Measurements from ENCODE around the gene MAPK6. TPM values are rescaled to one million over a fixed set of nuclear protein-coding genes. Genes with fewer than 3 reads are reported as not detected.

MAPK6 gene
- total RNA-seq, 2 experiments from 2014 or later, result 21.3 to 25.5 TPM

DNA sequence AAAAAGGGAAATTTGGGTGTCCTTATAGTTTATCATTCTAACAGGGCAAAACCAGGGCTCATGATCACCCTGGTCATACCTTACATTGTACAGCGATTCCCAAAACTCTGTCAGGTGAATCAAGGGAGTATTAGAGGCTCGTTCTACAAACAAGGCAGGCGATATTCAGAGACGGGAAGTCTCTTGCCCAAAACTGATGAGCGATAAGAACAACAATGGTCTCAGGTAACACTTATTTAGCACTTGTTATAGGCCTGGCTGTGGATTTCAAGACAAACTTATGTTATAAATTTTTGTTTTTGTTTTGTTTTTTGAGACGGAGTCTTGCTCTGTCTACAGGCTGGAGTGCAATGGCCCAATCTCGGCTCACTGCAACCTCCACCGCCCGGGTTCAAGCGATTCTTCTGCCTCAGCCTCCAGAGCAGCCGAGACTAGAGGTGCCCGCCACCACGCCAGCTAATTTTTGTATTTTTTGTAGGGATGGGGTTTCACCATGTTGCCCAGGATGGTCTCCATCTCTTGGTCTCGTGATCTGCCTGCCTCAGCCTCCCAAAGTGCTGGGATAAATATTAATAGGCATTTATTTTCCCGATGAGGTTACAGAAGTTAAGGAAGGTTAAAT is 80.7 kb downstream of the MAPK6 start:
- H3K4me1 Mint-ChIP-seq, result peaks cover 10% of the 10 kb centered on the region
- no peaks in the 10 kb centered on the region for H3K36me3 Mint-ChIP-seq
- H3K27me3 Mint-ChIP-seq, result peaks cover 10% of the 10 kb centered on the region
- POLR2A ChIA-PET, result no interaction called here
- no peak overlapping the region for H3K4me3 Mint-ChIP-seq
- ATAC-seq (ENCODE audit: low read depth), result no peak
- no peak for DNase-seq
- no peak overlapping the region for H3K27ac Mint-ChIP-seq
- H3K9me3 Mint-ChIP-seq, result no peaks in the 10 kb centered on the region

DNA sequence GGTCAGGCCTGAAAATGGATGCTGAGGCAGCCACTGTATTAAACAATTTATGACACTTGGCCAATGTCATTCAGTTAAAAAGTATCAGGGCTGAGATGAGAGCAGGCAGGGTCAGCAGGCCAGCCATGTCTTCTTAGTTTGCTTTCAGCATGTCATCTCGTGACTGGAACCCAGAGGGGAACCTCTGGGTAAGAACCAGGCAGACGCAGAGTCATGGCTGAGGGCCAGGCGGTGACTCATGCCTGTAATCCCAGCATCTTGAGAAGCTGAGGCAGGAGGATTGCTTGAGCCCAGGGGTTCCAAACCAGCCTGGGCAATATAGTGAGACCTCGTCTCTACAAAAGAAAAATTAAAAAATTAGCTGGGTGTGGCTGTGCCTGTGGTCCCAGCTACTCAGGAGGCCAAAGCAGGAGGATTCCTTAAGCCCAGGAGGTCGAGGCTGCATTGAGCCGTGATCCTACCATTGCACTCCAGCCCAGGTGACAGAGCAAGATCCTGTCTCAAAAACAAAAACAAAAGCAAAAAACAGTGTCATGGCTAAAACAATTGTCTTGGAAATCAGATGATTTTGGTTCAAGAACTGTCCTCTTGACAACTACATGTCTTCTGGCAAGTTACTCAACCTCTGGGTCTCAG is 81.9 kb downstream of the MAPK6 start:
- DNase-seq, result no peak
- Mint-ChIP-seq H3K4me3 (no peak overlapping the region), H3K4me1 (peaks cover 10% of the 10 kb centered on the region), H3K27me3 (peaks cover 10% of the 10 kb centered on the region), H3K36me3 (no peaks in the 10 kb centered on the region), H3K27ac (no peak overlapping the region), H3K9me3 (no peaks in the 10 kb centered on the region)
- ATAC-seq (ENCODE audit: low read depth), result no peak
- POLR2A ChIA-PET, result no interaction called here

DNA sequence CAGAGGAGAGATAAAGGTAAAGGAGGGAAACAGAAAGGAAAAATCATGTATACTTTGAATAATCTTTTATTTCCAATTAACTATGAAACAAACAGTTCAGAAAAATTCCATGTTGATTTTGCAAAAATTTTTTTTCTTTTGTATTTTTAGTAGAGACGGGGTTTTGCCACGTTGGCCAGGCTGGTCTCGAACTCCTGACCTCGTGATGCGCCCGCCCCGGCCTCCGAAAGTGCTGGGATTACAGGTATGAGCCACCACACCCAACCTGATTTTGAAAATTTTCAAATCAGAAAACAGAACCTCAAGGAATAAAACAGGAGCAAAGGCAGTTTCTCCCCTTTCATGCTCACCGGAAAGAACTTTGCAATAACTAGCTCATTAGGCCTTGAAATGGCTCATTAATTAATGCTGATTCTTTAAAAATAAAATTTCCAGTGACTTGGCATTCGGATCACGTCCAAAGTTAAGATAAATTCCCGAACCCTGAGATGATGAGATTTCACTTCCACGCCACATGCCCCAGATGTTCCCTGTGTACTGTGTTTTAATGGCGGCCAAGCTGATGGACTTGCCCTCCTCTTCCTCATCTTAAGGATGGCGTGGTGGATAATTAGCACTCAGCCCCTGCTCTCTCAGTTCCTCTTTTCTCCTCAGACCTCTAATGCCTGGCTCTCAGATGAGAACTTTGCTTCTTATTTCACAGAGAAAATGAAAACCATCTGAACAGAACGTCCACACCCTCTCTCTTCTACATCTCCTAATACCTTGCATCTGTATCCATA is 82.7 kb downstream of the MAPK6 start:
- ATAC-seq (ENCODE audit: low read depth), result no peak
- POLR2A ChIA-PET, result no interaction called here
- Mint-ChIP-seq H3K27ac (no peak overlapping the region), H3K9me3 (no peaks in the 10 kb centered on the region), H3K36me3 (no peaks in the 10 kb centered on the region), H3K4me3 (no peak overlapping the region), H3K27me3 (peaks cover 10% of the 10 kb centered on the region), H3K4me1 (peaks cover 10% of the 10 kb centered on the region)
- no peak for DNase-seq

DNA sequence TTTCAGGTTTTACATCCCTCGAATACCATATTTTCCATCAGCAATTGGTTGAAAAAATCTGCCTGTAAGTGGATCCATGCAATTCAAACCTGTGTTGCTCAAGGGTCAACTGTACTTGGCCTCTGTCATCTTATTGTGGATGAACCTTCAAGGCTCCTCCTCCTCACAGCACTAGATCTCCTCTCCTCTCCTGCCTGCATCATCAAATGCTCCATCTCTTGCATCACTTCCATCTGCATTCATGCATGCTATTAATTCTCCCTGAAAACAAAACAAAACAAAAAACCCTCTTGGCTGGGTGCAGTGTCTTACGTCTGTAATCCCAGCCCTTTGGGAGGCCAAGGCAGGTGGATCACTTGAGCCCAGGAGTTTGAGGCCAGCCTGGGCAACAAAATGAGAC is 83.4 kb downstream of the MAPK6 start:
- no peak for ATAC-seq (ENCODE audit: low read depth)
- POLR2A ChIA-PET, result no interaction called here
- no peak for DNase-seq
- no peak overlapping the region for H3K27ac Mint-ChIP-seq
- H3K36me3 Mint-ChIP-seq, result no peaks in the 10 kb centered on the region
- no peak overlapping the region for H3K4me3 Mint-ChIP-seq
- peaks cover 8% of the 10 kb centered on the region for H3K27me3 Mint-ChIP-seq
- no peaks in the 10 kb centered on the region for H3K9me3 Mint-ChIP-seq
- peaks cover 10% of the 10 kb centered on the region for H3K4me1 Mint-ChIP-seq

DNA sequence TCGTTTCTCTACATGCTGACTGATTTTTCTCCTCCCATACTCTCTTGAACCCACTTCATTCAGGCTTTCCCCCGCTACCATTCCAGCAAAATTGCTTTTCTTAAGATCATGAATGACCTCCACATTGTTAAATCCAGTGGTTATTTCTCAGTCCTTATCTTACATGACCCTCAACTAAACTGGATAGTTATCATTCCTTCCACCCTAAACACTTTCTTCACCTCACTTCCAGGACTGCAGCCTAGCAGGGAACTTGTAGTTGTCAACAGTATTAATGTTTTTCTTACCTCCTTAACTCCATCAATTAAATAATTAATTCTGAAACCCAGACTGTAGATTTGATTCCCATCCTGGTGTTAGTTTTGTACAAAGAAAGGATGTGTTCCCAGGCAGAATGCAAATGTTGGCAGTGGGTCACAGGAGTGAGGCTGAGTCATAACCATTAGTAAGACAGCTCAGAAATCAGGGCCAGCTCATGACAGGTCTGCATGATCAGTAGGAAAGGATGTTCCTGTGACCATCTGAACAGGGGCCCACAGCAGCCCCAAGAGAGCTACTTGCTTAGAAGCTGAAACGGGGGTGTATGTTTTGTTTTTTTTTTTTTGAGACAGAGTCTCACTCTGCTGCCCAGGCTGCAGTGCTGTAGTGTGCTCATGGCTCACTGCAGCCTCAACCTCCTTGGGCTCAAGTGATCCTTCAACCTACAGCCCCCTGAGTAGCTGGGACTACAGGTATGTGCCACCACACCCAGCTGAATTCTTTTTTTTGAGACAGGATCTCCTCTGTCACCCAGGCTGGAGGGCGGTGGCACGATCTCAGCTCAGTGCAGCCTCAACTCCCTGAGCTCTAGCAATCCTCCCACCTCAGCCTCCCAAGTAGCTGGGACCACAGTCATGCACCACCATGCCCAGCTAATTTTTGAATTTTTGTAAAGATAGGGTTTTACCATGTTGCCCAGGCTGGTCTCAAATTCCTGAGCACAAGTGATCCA is 84.5 kb downstream of the MAPK6 start:
- ATAC-seq (ENCODE audit: low read depth) (peak; percentile 45), DNase-seq (no peak)
- peaks cover 11% of the 10 kb centered on the region for H3K27me3 Mint-ChIP-seq
- POLR2A ChIA-PET, result no interaction called here
- peaks cover 10% of the 10 kb centered on the region for H3K4me1 Mint-ChIP-seq
- no peaks in the 10 kb centered on the region for H3K36me3 Mint-ChIP-seq
- no peaks in the 10 kb centered on the region for H3K9me3 Mint-ChIP-seq
- H3K27ac Mint-ChIP-seq, result no peak overlapping the region
- no peak overlapping the region for H3K4me3 Mint-ChIP-seq

DNA sequence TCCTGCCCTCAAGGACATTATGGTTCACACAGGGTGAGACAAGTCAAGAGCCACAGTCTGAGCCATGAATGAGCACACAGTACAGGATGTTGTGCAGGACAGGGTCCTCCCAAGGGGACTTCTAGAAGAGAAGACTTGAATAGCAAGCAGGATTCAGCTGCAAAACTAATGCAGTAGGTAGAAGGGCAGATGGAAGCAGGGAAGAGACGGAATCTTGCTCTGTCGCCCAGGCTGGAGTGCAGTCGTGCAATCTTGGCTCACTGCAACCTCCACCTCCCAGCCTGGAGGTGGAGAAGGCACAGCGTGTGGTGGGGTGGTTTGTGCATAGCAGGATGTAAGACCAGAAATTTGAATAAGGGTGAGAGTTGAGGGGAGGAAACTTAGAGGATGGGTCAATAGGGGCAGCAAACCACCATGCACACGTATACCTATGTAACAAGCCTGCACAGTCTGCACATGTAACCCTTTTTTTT is 85.5 kb downstream of the MAPK6 start:
- Mint-ChIP-seq H3K36me3 (no peaks in the 10 kb centered on the region), H3K27me3 (peaks cover 17% of the 10 kb centered on the region), H3K9me3 (no peaks in the 10 kb centered on the region), H3K4me3 (no peak overlapping the region), H3K27ac (no peak overlapping the region), H3K4me1 (peaks cover 10% of the 10 kb centered on the region)
- ATAC-seq (ENCODE audit: low read depth) (peak; percentile 52), DNase-seq (no peak)
- POLR2A ChIA-PET, result no interaction called here

DNA sequence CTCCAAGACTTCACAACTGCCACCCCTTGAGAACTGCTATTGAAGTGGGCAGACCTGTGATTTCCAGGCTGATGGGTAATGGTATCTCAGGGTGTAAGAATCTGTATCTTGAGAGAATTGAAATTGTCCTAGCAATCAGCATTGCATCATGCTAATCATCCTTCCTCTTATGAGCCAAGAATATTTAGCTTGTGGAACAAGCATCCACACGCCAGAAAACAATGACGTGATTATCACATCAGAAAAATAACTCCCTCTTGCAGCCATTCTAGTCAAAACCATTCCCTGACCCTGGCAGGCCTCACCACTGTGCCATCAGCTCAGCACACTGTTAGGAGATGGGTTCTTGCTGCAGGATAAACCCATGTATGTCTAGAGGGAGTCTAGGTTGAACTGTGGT is 86.8 kb downstream of the MAPK6 start:
- POLR2A ChIA-PET, result no interaction called here
- H3K9me3 Mint-ChIP-seq, result no peaks in the 10 kb centered on the region
- DNase-seq (no peak), ATAC-seq (ENCODE audit: low read depth) (no peak)
- H3K27ac Mint-ChIP-seq, result no peak overlapping the region
- H3K27me3 Mint-ChIP-seq, result peaks cover 30% of the 10 kb centered on the region
- H3K4me1 Mint-ChIP-seq, result peaks cover 10% of the 10 kb centered on the region
- H3K36me3 Mint-ChIP-seq, result no peaks in the 10 kb centered on the region
- no peak overlapping the region for H3K4me3 Mint-ChIP-seq

DNA sequence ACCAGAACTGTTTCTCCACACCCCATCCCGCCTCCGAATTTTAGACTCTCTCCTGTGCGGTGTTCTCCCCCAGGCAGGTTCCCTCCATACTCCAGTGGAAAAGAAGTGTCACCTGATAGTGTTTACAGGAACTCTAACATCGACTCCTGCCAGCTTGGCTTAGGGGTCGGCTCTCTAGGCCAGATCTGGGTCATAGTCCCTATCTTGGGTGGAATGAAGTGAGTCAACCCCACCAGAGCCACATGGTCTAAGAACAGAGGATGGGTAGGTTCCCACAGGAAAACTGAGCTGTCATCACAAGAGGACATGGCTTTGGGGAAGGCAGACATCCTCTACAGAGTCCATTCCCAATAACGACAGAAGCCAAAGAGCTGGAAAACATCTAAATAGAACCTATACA is 87.6 kb downstream of the MAPK6 start:
- Mint-ChIP-seq H3K4me1 (peaks cover 10% of the 10 kb centered on the region), H3K36me3 (no peaks in the 10 kb centered on the region), H3K27me3 (peaks cover 38% of the 10 kb centered on the region), H3K9me3 (no peaks in the 10 kb centered on the region), H3K27ac (no peak overlapping the region), H3K4me3 (no peak overlapping the region)
- POLR2A ChIA-PET, result no interaction called here
- no peak for DNase-seq
- no peak for ATAC-seq (ENCODE audit: low read depth)

DNA sequence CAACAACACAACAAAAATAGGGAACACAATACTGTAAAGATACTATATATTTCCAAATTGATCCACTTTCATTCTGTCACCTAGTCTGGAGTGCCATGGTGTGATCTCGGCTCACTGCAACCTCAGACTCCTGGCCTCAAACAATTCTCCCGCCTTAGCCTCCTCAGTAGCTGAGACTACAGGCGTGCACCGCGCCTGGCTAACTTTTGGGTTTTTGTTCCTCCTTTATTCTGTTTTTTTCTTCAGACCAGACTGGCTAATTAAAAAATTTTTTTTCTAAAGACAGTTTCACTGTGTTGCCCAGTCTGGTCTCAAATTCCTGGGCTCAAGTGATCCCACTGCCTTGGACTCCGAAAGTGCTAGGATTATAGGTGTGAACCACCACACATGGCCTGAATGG is 88.2 kb downstream of the MAPK6 start:
- ATAC-seq (ENCODE audit: low read depth), result no peak
- POLR2A ChIA-PET, result no interaction called here
- Mint-ChIP-seq H3K4me1 (peaks cover 9% of the 10 kb centered on the region), H3K27ac (no peak overlapping the region), H3K9me3 (no peaks in the 10 kb centered on the region), H3K36me3 (no peaks in the 10 kb centered on the region), H3K27me3 (peaks cover 36% of the 10 kb centered on the region), H3K4me3 (no peak overlapping the region)
- DNase-seq, result no peak

DNA sequence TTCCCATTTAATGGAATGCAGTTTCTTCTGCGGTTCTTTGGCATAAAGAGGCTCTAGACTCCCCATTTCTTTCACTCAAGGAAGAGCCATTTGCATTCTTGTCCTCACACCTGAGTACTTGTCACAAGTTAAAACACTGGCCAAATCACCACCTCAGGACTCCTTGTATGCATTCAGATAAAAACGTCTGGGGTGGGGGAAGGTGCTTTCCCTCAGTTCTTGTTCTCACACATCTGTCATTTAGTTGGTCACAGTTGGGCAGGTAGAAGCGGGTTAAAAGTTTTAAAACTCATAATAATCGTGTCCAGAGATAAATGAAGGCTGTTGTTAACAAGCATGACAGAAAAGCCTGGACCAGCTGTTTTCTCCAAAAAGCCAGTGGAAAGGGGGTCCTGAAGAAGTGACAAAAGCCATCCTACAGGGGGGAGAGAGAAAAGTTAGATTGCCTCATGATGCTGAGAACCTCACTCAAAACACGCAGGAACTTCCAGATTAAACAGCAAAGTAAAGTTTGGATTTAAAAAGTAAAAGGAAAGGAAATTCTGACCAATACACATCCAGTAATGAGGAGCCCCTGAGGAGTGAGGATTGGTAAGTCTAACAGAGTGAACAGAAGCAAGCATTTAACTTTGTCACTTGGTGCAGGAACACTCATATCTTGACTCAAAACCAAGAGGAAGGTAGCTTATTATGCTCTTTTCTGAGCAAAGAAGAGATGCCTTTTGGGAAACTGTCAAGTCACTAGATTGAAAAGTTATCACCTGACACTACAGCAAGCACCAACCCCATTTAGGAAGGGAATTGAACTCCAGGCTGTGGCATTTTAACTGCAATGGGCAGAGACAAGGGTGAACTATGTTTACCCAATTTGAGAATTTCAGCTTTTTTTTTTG is 90.8 kb downstream of the MAPK6 start:
- ATAC-seq (ENCODE audit: low read depth) (no peak), DNase-seq (no peak)
- H3K4me3 Mint-ChIP-seq, result no peak overlapping the region
- no peak overlapping the region for H3K27ac Mint-ChIP-seq
- H3K27me3 Mint-ChIP-seq, result peaks cover 42% of the 10 kb centered on the region
- H3K36me3 Mint-ChIP-seq, result no peaks in the 10 kb centered on the region
- POLR2A ChIA-PET, result interaction anchor here (0.6 kb wide), 1 partner anchor 149 kb away, joined by 3 read pairs; no protein-coding TSS in a partner anchor
- no peaks in the 10 kb centered on the region for H3K9me3 Mint-ChIP-seq
- no peaks in the 10 kb centered on the region for H3K4me1 Mint-ChIP-seq

DNA sequence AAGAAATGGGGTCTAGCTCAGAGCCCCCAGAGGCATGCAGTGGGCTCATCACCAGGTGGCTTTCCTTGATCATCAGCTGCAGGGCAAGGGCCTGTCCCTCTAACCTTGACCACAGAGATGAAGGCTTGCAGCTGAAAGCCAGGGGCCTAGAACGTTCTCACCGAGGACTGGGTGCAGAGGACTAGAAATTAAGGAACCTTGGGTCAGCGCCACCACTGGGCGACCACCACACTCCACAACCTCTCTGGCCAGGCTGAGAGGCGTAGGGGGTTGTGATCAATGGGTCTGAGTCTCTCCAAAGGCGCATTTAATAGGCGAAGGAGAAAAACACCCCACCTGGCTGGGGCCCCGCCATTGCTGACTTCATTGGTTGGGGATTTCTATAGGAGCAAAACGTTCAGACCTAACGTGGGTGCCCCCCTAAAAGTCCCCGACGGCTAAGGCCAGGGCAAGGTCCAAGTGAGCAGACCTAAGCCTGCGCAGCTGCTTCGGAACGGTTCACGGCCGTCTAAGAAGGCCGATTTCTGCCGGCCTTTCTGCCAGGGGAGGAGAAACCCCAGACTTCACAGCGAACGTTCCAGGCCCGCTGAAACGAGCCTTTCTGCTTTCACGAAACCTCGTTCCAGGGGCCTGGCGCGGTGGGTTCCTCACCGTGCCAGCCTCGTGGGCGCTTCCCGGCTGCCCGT is 92.6 kb downstream of the MAPK6 start:
- POLR2A ChIA-PET, result interaction anchor here (0.6 to 1.0 kb wide), 2 partner anchors 127 to 217 kb away, joined by 3 to 7 read pairs; no protein-coding TSS in a partner anchor
- Mint-ChIP-seq H3K36me3 (peaks cover 2% of the 10 kb centered on the region), H3K27ac (no peak overlapping the region), H3K27me3 (peaks cover 45% of the 10 kb centered on the region), H3K4me1 (peaks cover 3% of the 10 kb centered on the region), H3K9me3 (no peaks in the 10 kb centered on the region), H3K4me3 (no peak overlapping the region)
- DNase-seq (no peak), ATAC-seq (ENCODE audit: low read depth) (no peak)

Measured in activated naive CD8-positive, alpha-beta T cell treated with anti-CD3 and anti-CD28 coated beads, Interleukin-2, amount 10 ng/mL, durations not matched to agents 7 days and 5 days (primary cell).